Tibial artery (tissue), 4 donors: ENCODE results near the gene ZBTB46.

Experiments used
- DNase-seq, 2 donors: peaks; one replicate each; pipeline ENCODE4 v3.0.0-alpha.2; 2019
- H3K27ac ChIP-seq, 2 donors: fragments of 200-600 bp; sonication (generic) in 1 of 2; 1 replicate in 1 of 2; 2 replicates in 1 of 2; pipeline ENCODE4 v1.5.1; 2018 to 2019; ENCODE audit warnings: mild to moderate bottlenecking in 1 of 2
- H3K27me3 ChIP-seq, 2 donors: fragments of 200-600 bp; sonication (generic) in 1 of 2; one replicate each; pipeline versions ENCODE4 v1.5.1 to v1.6.0; 2016 to 2019
- H3K36me3 ChIP-seq, 3 donors: fragments of 200-600 bp; sonication (generic) in 2 of 3; one replicate each; pipeline ENCODE4 v1.5.1; 2016 to 2019; ENCODE audit warnings: mild to moderate bottlenecking in 2 of 3
- H3K4me1 ChIP-seq, 4 donors: fragments of 200-600 bp; sonication (generic) in 2 of 4; 1 replicate in 3 of 4; 2 replicates in 1 of 4; pipeline ENCODE4 v1.5.1; 2016 to 2019
- H3K4me3 ChIP-seq, 2 donors: fragments of 200-600 bp; sonication (generic) in 1 of 2; 1 replicate in 1 of 2; 2 replicates in 1 of 2; pipeline ENCODE4 v1.5.1; 2018 to 2019; ENCODE audit warnings: mild to moderate bottlenecking in 2 of 2
- H3K9me3 ChIP-seq, 3 donors: fragments of 200-600 bp; sonication (generic) in 1 of 3; one replicate each; pipeline ENCODE4 v1.5.1; 2016 to 2019
- CTCF ChIP-seq, 2 experiments: fragments of 200-600 bp in 1 of 2; fragments of 450-650 bp in 1 of 2; IDR thresholded peaks; one replicate each; pipeline ENCODE4 v1.5.1; 2017 to 2019; ENCODE audit warnings: antibody characterized with exemption in 2 of 2, mild to moderate bottlenecking in 1 of 2, moderate library complexity in 1 of 2
- intact Hi-C: fragments of 100-400 bp; cut with DNase I; formaldehyde crosslinking; loops from one replicate; pipeline ENCODE4 v1.15.0; 2023; ENCODE audit warnings: low total_unique reads

The ZBTB46 gene

GRCh38 chr20:63739130-63740069 is 91.7 kb downstream of the ZBTB46 start, which contains the start of gene SLC2A4RG:
Gene SLC2A4RG, plus strand, starts transcription at chr20:63739776. Its CDS starts 137 bp downstream, at chr20:63739913.
- Histone ChIP-seq H3K36me3 (peaks cover 31 to 49% (median 41%) of the 10 kb centered on the region in 3 donors), H3K4me1 (peaks cover 0 to 41% (median 31%) of the 10 kb centered on the region in 4 donors), H3K9me3 (no peaks in the 10 kb centered on the region), H3K4me3 (peak within 1 kb of the TSS; percentile 84 to 93), H3K27me3 (no peaks in the 10 kb centered on the region), H3K27ac (peak within 1 kb of the TSS; percentile 97 to 98)
- intact Hi-C loops = loop anchor here (10.0 kb wide), 3 partner anchors 85 to 125 kb away; partner anchors contain the start of genes ABHD16B, GMEB2, RTEL1 and STMN3
- no peak for TF ChIP-seq CTCF (IDR thresholded peaks at IDR 0.05)
- DNase-seq = peak; percentile 62 to 90

- peak; percentile 58 to 88 for DNase-seq
- Histone ChIP-seq H3K36me3 (peaks cover 35 to 53% (median 48%) of the 10 kb centered on the region in 3 donors), H3K27me3 (no peaks in the 10 kb centered on the region), H3K27ac (peak overlapping the region; percentile 84 to 98), H3K9me3 (no peaks in the 10 kb centered on the region), H3K4me3 (peak overlapping the region; percentile 57 to 63), H3K4me1 (peaks cover 0 to 41% (median 31%) of the 10 kb centered on the region in 4 donors)
- intact Hi-C loops = loop anchor here (10.0 kb wide), 2 partner anchors 84 to 126 kb away; partner anchors contain the start of genes ABHD16B, RTEL1, STMN3 and TPD52L2
- TF ChIP-seq CTCF (IDR thresholded peaks at IDR 0.05) = no peak
Observed at GRCh38 chr20:63738687-63739129, 92.4 kb downstream of the ZBTB46 start.

DNA sequence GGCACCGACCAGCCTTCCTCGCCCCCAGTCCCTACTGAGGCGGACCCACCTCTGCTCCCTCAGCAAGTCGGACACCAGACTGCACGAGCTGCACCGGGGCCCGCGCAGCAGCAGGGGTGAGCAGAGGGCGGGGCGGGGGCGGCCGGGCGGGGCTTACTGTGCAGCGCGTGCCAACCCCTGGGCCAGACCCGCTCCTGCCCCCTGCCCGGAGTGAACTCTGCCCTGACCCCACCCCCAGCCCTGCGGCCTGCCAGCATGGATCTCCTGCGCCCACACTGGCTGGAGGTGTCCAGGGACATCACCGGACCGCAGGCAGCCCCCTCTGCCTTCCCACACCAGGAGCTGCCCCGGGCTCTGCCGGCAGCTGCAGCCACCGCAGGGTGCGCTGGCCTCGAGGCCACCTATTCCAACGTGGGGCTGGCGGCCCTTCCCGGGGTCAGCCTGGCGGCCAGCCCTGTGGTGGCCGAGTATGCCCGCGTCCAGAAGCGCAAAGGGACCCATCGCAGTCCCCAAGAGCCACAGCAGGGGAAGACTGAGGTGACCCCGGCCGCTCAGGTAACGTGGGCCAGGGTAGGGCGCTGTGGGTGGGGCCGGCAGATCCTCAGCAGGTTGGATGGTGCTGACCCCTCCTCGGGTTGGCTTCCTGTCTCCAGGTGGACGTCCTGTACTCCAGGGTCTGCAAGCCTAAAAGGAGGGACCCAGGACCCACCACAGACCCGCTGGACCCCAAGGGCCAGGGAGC is 92.9 kb downstream of the ZBTB46 start:
- H3K4me1 ChIP-seq = peaks cover 0 to 41% (median 31%) of the 10 kb centered on the region in 4 donors
- peak overlapping the region; percentile 57 to 63 for H3K4me3 ChIP-seq
- TF ChIP-seq CTCF (IDR thresholded peaks at IDR 0.05) = no peak
- peak overlapping the region; percentile 84 to 98 for H3K27ac ChIP-seq
- no peaks in the 10 kb centered on the region for H3K27me3 ChIP-seq
- H3K9me3 ChIP-seq = no peaks in the 10 kb centered on the region
- peaks cover 29 to 53% (median 48%) of the 10 kb centered on the region in 3 donors for H3K36me3 ChIP-seq
- intact Hi-C loops = loop anchor here (10.0 kb wide), 2 partner anchors 83 to 127 kb away; partner anchors contain the start of genes ABHD16B, RTEL1, STMN3 and TPD52L2
- DNase-seq = peak in 1 of 2 donors; percentile 75

- Histone ChIP-seq H3K4me1 (peaks cover 0 to 41% (median 31%) of the 10 kb centered on the region in 4 donors), H3K27me3 (no peaks in the 10 kb centered on the region), H3K4me3 (peak overlapping the region in 1 of 2 donors; percentile 63), H3K36me3 (peaks cover 24 to 50% (median 44%) of the 10 kb centered on the region in 3 donors), H3K27ac (no peak overlapping the region), H3K9me3 (no peaks in the 10 kb centered on the region)
- no peak for TF ChIP-seq CTCF (IDR thresholded peaks at IDR 0.05)
- intact Hi-C loops = loop anchor here (10.0 kb wide), 2 partner anchors 83 to 127 kb away; partner anchors contain the start of genes ABHD16B, RTEL1, STMN3 and TPD52L2
- peak in 1 of 2 donors; percentile 57 for DNase-seq
Observed at GRCh38 chr20:63737695-63737944, 93.4 kb downstream of the ZBTB46 start.
